Cardiac muscle cell (in vitro differentiated cells and primary cell): ENCODE data around the gene MYD88. TPM values are rescaled to one million over a fixed set of nuclear protein-coding genes. Genes with fewer than 3 reads are reported as not detected.
A peak's percentile ranks its signal among the peaks of the same experiment; 100 is the strongest.
"Not testable (repeated sequence)": the region's sequence is repeated elsewhere in the genome, so short reads cannot be mapped to it uniquely, and the experiment has no call there.

Experiments
- DNase-seq, 2 donors: peaks; one replicate each; pipeline versions ENCODE4 v3.0.0 to v3.0.0-alpha.2; 2010 to 2017; ENCODE audit warnings: low read depth in 1 of 2, low spot score in 1 of 2
- H3K27ac ChIP-seq: fragments of 200-600 bp; sonication (generic); 2 replicates; pipeline ENCODE4 v1.5.1; 2016
- H3K27me3 ChIP-seq: fragments of 200-600 bp; sonication (generic); 2 replicates; pipeline ENCODE4 v1.6.0; 2016; ENCODE audit warnings: control low read depth
- H3K36me3 ChIP-seq: fragments of 200-600 bp; sonication (generic); 2 replicates; pipeline ENCODE4 v1.5.1; 2016; ENCODE audit warnings: control low read depth
- H3K4me1 ChIP-seq: fragments of 200-600 bp; sonication (generic); 2 replicates; pipeline ENCODE4 v1.8.1; 2017; ENCODE audit warnings: low read depth, mild to moderate bottlenecking, mixed run types
- H3K4me3 ChIP-seq: fragments of 200-600 bp; sonication (generic); 2 replicates; pipeline ENCODE4 v1.5.1; 2016; ENCODE audit warnings: mild to moderate bottlenecking
- H3K9me3 ChIP-seq: fragments of 200-600 bp; sonication (generic); 2 replicates; pipeline ENCODE4 v1.5.1; 2017; ENCODE audit warnings: low read depth, mild to moderate bottlenecking, control low read depth
- CTCF ChIP-seq: IDR thresholded peaks from 2 replicates; pipeline ENCODE4 v1.5.1; 2012; ENCODE audit warnings: low read depth, mild to moderate bottlenecking, low read length
- polyA plus RNA-seq: library from polyadenylated mRNA; unstranded; fragments of >200 nt; fragmentation: Nextera tagmentation; extraction: Ambion mirVana; gene quantifications from 2 replicates; pipeline ENCODE4 v1.2.1, GENCODE V29; 2016
- total RNA-seq: library from RNA; depleted of rRNA; stranded (reverse); fragments of >200 nt; gene quantifications from 2 replicates; pipeline ENCODE4 v1.2.3, GENCODE V29; 2016

The MYD88 gene
- total and polyA plus RNA-seq, 2 experiments from 2014 or later, result 2.5 to 7.2 TPM

GRCh38 chr3:38133209-38133556 is 5.3 kb upstream of the MYD88 start:
- peaks cover 11% of the 10 kb centered on the region for H3K4me1 ChIP-seq
- DNase-seq, result no peak
- H3K4me3 ChIP-seq, result no peak overlapping the region
- no peaks in the 10 kb centered on the region for H3K9me3 ChIP-seq
- H3K27ac ChIP-seq, result no peak overlapping the region
- no peaks in the 10 kb centered on the region for H3K27me3 ChIP-seq
- TF ChIP-seq CTCF, result no peak
- peaks cover 19% of the 10 kb centered on the region for H3K36me3 ChIP-seq

GRCh38 chr3:38133557-38134405 is 4.7 kb upstream of the MYD88 start:
- no peak for TF ChIP-seq CTCF

GRCh38 chr3:38134517-38135143 is 3.8 kb upstream of the MYD88 start:
- not testable (repeated sequence) for H3K4me3 ChIP-seq, H3K9me3 ChIP-seq, H3K27me3 ChIP-seq, H3K27ac ChIP-seq, DNase-seq
- Histone ChIP-seq H3K36me3 (peaks cover 13% of the 10 kb centered on the region), H3K4me1 (peaks cover 11% of the 10 kb centered on the region)

More at GRCh38 chr3:38133557-38134405, 4.7 kb upstream of the MYD88 start:
- peaks cover 11% of the 10 kb centered on the region for H3K4me1 ChIP-seq
- peaks cover 2% of the 10 kb centered on the region for H3K27me3 ChIP-seq
- peaks cover 19% of the 10 kb centered on the region for H3K36me3 ChIP-seq
- no peak overlapping the region for H3K27ac ChIP-seq
- no peak overlapping the region for H3K4me3 ChIP-seq
- DNase-seq, result no peak
- no peaks in the 10 kb centered on the region for H3K9me3 ChIP-seq

GRCh38 chr3:38135621-38136277 is 2.7 kb upstream of the MYD88 start:
- peak overlapping the region; percentile 82 for H3K27ac ChIP-seq
- peak overlapping the region; percentile 80 for H3K4me3 ChIP-seq
- H3K27me3 ChIP-seq, H3K9me3 ChIP-seq, DNase-seq: not testable (repeated sequence)
- peaks cover 12% of the 10 kb centered on the region for H3K36me3 ChIP-seq
- peaks cover 11% of the 10 kb centered on the region for H3K4me1 ChIP-seq

- peak overlapping the region; percentile 80 for H3K4me3 ChIP-seq
- H3K4me1 ChIP-seq, result peaks cover 11% of the 10 kb centered on the region
- H3K27ac ChIP-seq, result peak overlapping the region; percentile 82
- peaks cover 9% of the 10 kb centered on the region for H3K27me3 ChIP-seq
- no peaks in the 10 kb centered on the region for H3K9me3 ChIP-seq
- peak; percentile 41 to 66 for DNase-seq
- H3K36me3 ChIP-seq, result peaks cover 8% of the 10 kb centered on the region
- TF ChIP-seq CTCF, result no peak
Observed at GRCh38 chr3:38136393-38136776, 2.1 kb upstream of the MYD88 start.

GRCh38 chr3:38136777-38137614 is 1.5 kb upstream of the MYD88 start, which contains the start of gene ACAA1:
ACAA1 (minus strand) TSS chr3:38137127; CDS start chr3:38137035, 92 bp downstream.
- Histone ChIP-seq H3K4me3 (peak within 1 kb of the TSS; percentile 80), H3K27ac (peak within 1 kb of the TSS; percentile 82), H3K36me3 (peaks cover 8% of the 10 kb centered on the region), H3K27me3 (peaks cover 9% of the 10 kb centered on the region), H3K9me3 (no peaks in the 10 kb centered on the region), H3K4me1 (peaks cover 11% of the 10 kb centered on the region)
- peak; percentile 99 to 100 for DNase-seq
- no peak for TF ChIP-seq CTCF
